Measurements from ENCODE around the gene ZACN.

Gene ZACN

GRCh38 chr17:76078860-76079534, at the start of gene ZACN:
TSS of gene ZACN (plus strand) at chr17:76079182. CDS start at chr17:76079265, 83 bp downstream.
- DNase-seq (ENCODE audit: low read depth), result no peak

GRCh38 chr17:76032073-76032779, 46.8 kb upstream of the ZACN start:
- no peak overlapping the region for H3K4me3 ChIP-seq (ENCODE audit: low read depth, low read length)
- no peak for DNase-seq (ENCODE audit: low read depth)
- no peak for TF ChIP-seq CTCF (IDR thresholded peaks at IDR 0.05; ENCODE audit: insufficient read depth, low read depth, low read length, missing control alignments)

More at GRCh38 chr17:76078860-76079534, at the start of gene ZACN:
- no peak within 1 kb of the TSS for H3K4me3 ChIP-seq (ENCODE audit: low read depth, low read length)
- TF ChIP-seq CTCF (IDR thresholded peaks at IDR 0.05; ENCODE audit: insufficient read depth, low read depth, low read length, missing control alignments), result no peak

GRCh38 chr17:76032780-76033108, 46.2 kb upstream of the ZACN start:
- no peak for DNase-seq (ENCODE audit: low read depth)
- H3K4me3 ChIP-seq (ENCODE audit: low read depth, low read length), result no peak overlapping the region
- TF ChIP-seq CTCF (IDR thresholded peaks at IDR 0.05; ENCODE audit: insufficient read depth, low read depth, low read length, missing control alignments), result no peak

GRCh38 chr17:76033139-76033538, 45.8 kb upstream of the ZACN start:
- no peak for DNase-seq (ENCODE audit: low read depth)
- TF ChIP-seq CTCF (IDR thresholded peaks at IDR 0.05; ENCODE audit: insufficient read depth, low read depth, low read length, missing control alignments), result no peak
- no peak overlapping the region for H3K4me3 ChIP-seq (ENCODE audit: low read depth, low read length)

- no peak for DNase-seq (ENCODE audit: low read depth)
- TF ChIP-seq CTCF (IDR thresholded peaks at IDR 0.05; ENCODE audit: insufficient read depth, low read depth, low read length, missing control alignments), result no peak
- no peak overlapping the region for H3K4me3 ChIP-seq (ENCODE audit: low read depth, low read length)
Measured at GRCh38 chr17:76034428-76035350, 44.3 kb upstream of the ZACN start.

GRCh38 chr17:76036497-76037261, 42.3 kb upstream of the ZACN start:
- H3K4me3 ChIP-seq (ENCODE audit: low read depth, low read length), result no peak overlapping the region
- TF ChIP-seq CTCF (IDR thresholded peaks at IDR 0.05; ENCODE audit: insufficient read depth, low read depth, low read length, missing control alignments), result no peak
- no peak for DNase-seq (ENCODE audit: low read depth)

Measured in GM12865 (cell line).